ELF-1 (cell line): Measurements from ENCODE around the gene EIF4G3.
"Not testable (repeated sequence)": the region's sequence is repeated elsewhere in the genome, so short reads cannot be mapped to it uniquely, and the experiment has no call there.

Source experiments
- DNase-seq: peaks from one replicate; pipeline ENCODE4 v3.0.0-alpha.2; 2016; ENCODE audit warnings: low read depth, low spot score

The EIF4G3 gene

GRCh38 chr1:21176586-21177555, at the start of gene EIF4G3:
EIF4G3 (minus strand) TSS chr1:21176897; CDS start chr1:21002742, 174,155 bp downstream.
- peak; percentile 99 for DNase-seq

GRCh38 chr1:21225065-21225464, 48.4 kb upstream of the EIF4G3 start:
- no peak for DNase-seq

GRCh38 chr1:21220815-21221214, 44.1 kb upstream of the EIF4G3 start:
- no peak for DNase-seq

- DNase-seq: no peak
These were observed 43.0 kb upstream of the EIF4G3 start for GRCh38 chr1:21219674-21220073.

GRCh38 chr1:21217812-21218596, 41.3 kb upstream of the EIF4G3 start:
- DNase-seq: peak; percentile 90

- peak; percentile 66 for DNase-seq
These were observed 40.4 kb upstream of the EIF4G3 start for GRCh38 chr1:21216835-21217811.

- DNase-seq: no peak
These were observed 35.4 kb upstream of the EIF4G3 start for GRCh38 chr1:21212126-21212525.

- DNase-seq: not testable (repeated sequence)
These were observed 31.5 kb upstream of the EIF4G3 start for GRCh38 chr1:21208137-21208700.

- no peak for DNase-seq
These were observed 29.4 kb upstream of the EIF4G3 start for GRCh38 chr1:21206117-21206516.

- no peak for DNase-seq
These were observed 28.7 kb upstream of the EIF4G3 start for GRCh38 chr1:21205416-21205815.

- DNase-seq: no peak
These were observed 25.0 kb upstream of the EIF4G3 start for GRCh38 chr1:21201650-21202049.

- not testable (repeated sequence) for DNase-seq
These were observed 24.5 kb upstream of the EIF4G3 start for GRCh38 chr1:21201238-21201637.

- no peak for DNase-seq
These were observed 24.1 kb upstream of the EIF4G3 start for GRCh38 chr1:21200767-21201166.

- no peak for DNase-seq
These were observed 22.2 kb upstream of the EIF4G3 start for GRCh38 chr1:21198929-21199328.

GRCh38 chr1:21192871-21193270, 16.2 kb upstream of the EIF4G3 start:
- DNase-seq: no peak

- DNase-seq: no peak
These were observed 15.6 kb upstream of the EIF4G3 start for GRCh38 chr1:21192284-21192683.

- DNase-seq: not testable (repeated sequence)
These were observed 14.1 kb upstream of the EIF4G3 start for GRCh38 chr1:21190771-21191170.

GRCh38 chr1:21189906-21190500, 13.3 kb upstream of the EIF4G3 start:
- DNase-seq: no peak

- DNase-seq: no peak
These were observed 12.7 kb upstream of the EIF4G3 start for GRCh38 chr1:21189421-21189820.

GRCh38 chr1:21188235-21188634, 11.5 kb upstream of the EIF4G3 start:
- DNase-seq: no peak
